RWPE2 (cell line): ENCODE data around the gene PTPRO.

Experiments used
- ATAC-seq: fragments of 200-7000 bp; cut with Tn5 transposase; 3 replicates; pipeline ENCODE4 v1.9.1; 2021; ENCODE audit warnings: low read depth
- DNase-seq: peaks from one replicate; pipeline ENCODE4 v3.0.0-alpha.2; 2020; ENCODE audit warnings: low spot score
- H3K27ac ChIP-seq: fragments of 450-650 bp; 2 replicates; pipeline ENCODE4 v1.5.1; 2017; ENCODE audit warnings: mild to moderate bottlenecking; ENCODE audit not compliant: poor library complexity, severe bottlenecking
- H3K27me3 ChIP-seq: fragments of 250-450 bp; sonication (Bioruptor Pico); 2 replicates; pipeline ENCODE4 v1.5.1; 2021; ENCODE audit warnings: mild to moderate bottlenecking, moderate library complexity; ENCODE audit not compliant: insufficient read depth, poor library complexity, severe bottlenecking
- H3K36me3 ChIP-seq: fragments of 250-450 bp; sonication (Bioruptor Pico); 2 replicates; pipeline ENCODE4 v1.5.1; 2020; ENCODE audit warnings: low read depth, mild to moderate bottlenecking, moderate library complexity
- H3K4me1 ChIP-seq: fragments of 250-450 bp; sonication (Bioruptor Pico); 2 replicates; pipeline ENCODE4 v1.5.1; 2021; ENCODE audit warnings: mild to moderate bottlenecking, moderate library complexity; ENCODE audit not compliant: insufficient read depth, poor library complexity, severe bottlenecking
- H3K4me3 ChIP-seq: fragments of 250-450 bp; sonication (Bioruptor Pico); 2 replicates; pipeline ENCODE4 v1.5.1; 2021; ENCODE audit warnings: mild to moderate bottlenecking, moderate library complexity; ENCODE audit not compliant: severe bottlenecking
- H3K9me3 ChIP-seq: fragments of 250-450 bp; sonication (Bioruptor Pico); 2 replicates; pipeline ENCODE4 v1.5.1; 2021; ENCODE audit warnings: mild to moderate bottlenecking, moderate library complexity; ENCODE audit not compliant: severe bottlenecking
- TF ChIP-seq, protein P1 (sequence below): fragments of 450-650 bp; IDR thresholded peaks from one replicate; pipeline ENCODE4 v1.5.1; 2017; ENCODE audit warnings: mild to moderate bottlenecking, moderate library complexity; ENCODE audit not compliant: poor library complexity, severe bottlenecking

Gene PTPRO

GRCh38 chr12:15550793-15551192, 228.5 kb downstream of the PTPRO start:
- no peak for ATAC-seq
- Histone ChIP-seq H3K27ac (no peak overlapping the region), H3K4me3 (no peak overlapping the region), H3K9me3 (no peaks in the 10 kb centered on the region), H3K4me1 (no peaks in the 10 kb centered on the region), H3K27me3 (no peaks in the 10 kb centered on the region), H3K36me3 (no peaks in the 10 kb centered on the region)
- TF ChIP-seq, protein P1, sequence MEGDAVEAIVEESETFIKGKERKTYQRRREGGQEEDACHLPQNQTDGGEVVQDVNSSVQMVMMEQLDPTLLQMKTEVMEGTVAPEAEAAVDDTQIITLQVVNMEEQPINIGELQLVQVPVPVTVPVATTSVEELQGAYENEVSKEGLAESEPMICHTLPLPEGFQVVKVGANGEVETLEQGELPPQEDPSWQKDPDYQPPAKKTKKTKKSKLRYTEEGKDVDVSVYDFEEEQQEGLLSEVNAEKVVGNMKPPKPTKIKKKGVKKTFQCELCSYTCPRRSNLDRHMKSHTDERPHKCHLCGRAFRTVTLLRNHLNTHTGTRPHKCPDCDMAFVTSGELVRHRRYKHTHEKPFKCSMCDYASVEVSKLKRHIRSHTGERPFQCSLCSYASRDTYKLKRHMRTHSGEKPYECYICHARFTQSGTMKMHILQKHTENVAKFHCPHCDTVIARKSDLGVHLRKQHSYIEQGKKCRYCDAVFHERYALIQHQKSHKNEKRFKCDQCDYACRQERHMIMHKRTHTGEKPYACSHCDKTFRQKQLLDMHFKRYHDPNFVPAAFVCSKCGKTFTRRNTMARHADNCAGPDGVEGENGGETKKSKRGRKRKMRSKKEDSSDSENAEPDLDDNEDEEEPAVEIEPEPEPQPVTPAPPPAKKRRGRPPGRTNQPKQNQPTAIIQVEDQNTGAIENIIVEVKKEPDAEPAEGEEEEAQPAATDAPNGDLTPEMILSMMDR = no peak
- no peak for DNase-seq

DNA sequence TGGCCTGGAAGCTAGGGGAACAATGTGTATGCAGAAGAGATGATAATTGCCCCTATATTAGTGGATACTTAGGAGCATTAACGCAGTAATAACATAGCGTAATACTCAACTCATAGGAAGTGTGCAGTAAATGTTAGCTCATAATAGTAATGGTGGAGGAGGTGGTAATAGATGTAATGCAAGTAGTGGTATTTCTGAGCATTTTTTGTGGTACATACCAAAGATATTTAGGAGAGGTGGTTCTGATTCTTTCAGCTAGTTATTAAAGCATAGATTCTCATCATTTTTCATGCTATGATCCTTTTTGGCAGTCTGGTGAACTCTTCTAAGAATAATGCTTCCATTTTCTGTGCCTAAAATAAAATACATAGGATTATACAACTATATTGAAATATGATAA, 233.1 kb downstream of the PTPRO start:
- Histone ChIP-seq H3K27ac (no peak overlapping the region), H3K9me3 (no peaks in the 10 kb centered on the region), H3K4me1 (no peaks in the 10 kb centered on the region), H3K4me3 (no peak overlapping the region), H3K27me3 (no peaks in the 10 kb centered on the region), H3K36me3 (no peaks in the 10 kb centered on the region)
- no peak for ATAC-seq
- TF ChIP-seq, protein P1 = no peak
- no peak for DNase-seq

DNA sequence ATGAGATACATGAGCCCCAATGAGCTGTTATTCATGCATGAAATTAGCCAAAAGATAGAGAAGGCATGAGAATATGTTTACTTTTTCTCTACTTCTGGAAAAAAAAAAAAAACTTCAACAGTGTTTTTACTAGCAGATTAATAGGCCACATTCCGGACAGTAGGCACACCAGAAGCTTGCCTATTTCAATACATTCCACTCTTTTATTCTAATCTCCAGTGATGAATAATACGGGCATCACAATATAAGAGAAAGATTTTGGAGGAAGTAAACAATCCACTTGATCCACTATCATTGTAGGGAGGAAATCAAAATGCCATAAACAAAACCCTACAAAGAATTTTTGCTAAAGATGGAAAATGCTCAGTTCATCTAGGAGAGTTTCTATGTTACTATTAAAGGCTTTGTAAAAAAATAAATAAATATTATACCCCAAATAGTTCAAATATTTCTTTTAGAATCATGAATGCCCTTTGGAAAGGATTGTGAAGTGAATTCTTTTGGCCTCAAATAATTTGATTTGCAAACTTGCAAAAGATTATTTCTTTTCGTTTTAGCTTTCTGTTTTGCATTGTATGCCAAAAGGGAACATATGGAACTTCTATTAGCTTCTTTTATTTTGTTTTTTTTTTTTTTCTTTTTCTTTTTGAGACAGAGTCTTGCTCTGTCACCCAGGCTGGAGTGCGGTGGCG, 234.2 kb downstream of the PTPRO start:
- H3K27me3 ChIP-seq = no peaks in the 10 kb centered on the region
- DNase-seq (no peak), ATAC-seq (no peak)
- no peak overlapping the region for H3K4me3 ChIP-seq
- no peaks in the 10 kb centered on the region for H3K9me3 ChIP-seq
- H3K27ac ChIP-seq = no peak overlapping the region
- no peaks in the 10 kb centered on the region for H3K36me3 ChIP-seq
- TF ChIP-seq, protein P1 = no peak
- H3K4me1 ChIP-seq = no peaks in the 10 kb centered on the region

GRCh38 chr12:15558915-15559528, 236.7 kb downstream of the PTPRO start:
- H3K4me3 ChIP-seq = no peak overlapping the region
- H3K27me3 ChIP-seq = no peaks in the 10 kb centered on the region
- ATAC-seq (peak; percentile 33; the same call in 1 of the 3 replicates), DNase-seq (no peak)
- no peaks in the 10 kb centered on the region for H3K36me3 ChIP-seq
- no peaks in the 10 kb centered on the region for H3K4me1 ChIP-seq
- no peaks in the 10 kb centered on the region for H3K9me3 ChIP-seq
- H3K27ac ChIP-seq = no peak overlapping the region
- TF ChIP-seq, protein P1 = no peak

GRCh38 chr12:15561396-15561795, 239.1 kb downstream of the PTPRO start:
- no peak overlapping the region for H3K4me3 ChIP-seq
- no peaks in the 10 kb centered on the region for H3K4me1 ChIP-seq
- ATAC-seq = no peak
- H3K27ac ChIP-seq = no peak overlapping the region
- TF ChIP-seq, protein P1 = no peak
- no peaks in the 10 kb centered on the region for H3K36me3 ChIP-seq
- no peak for DNase-seq
- H3K9me3 ChIP-seq = no peaks in the 10 kb centered on the region
- no peaks in the 10 kb centered on the region for H3K27me3 ChIP-seq
